ENCODE results near the gene TSPAN9. TPM values are rescaled to one million over a fixed set of nuclear protein-coding genes. Genes with fewer than 3 reads are reported as not detected.

TSPAN9 gene
- polyA plus RNA-seq, 1 of the 3 experiments (the other 2 are of a cell fraction): 34.9 TPM

- CTCF ChIA-PET: interaction anchor here (1.2 to 7.9 kb wide), 5 partner anchors 10 to 81 kb away, joined by 3 to 56 read pairs (median 22); no protein-coding TSS in a partner anchor
- H3K4me2 ChIP-seq: 0 out of 2 replicates have a peak overlapping the region, but pooled peaks have one; percentile 29
- DNase-seq: no peak
- peaks cover 16% of the 10 kb centered on the region for H3F3A ChIP-seq (replicated peaks; ENCODE audit: insufficient read depth)
- 87% methylated on average over 10 of the region's 12 CpGs for WGBS (ENCODE audit: low lambda C conversion rate)
- no peaks in the 10 kb centered on the region for H3K9me3 ChIP-seq
- no peaks in the 10 kb centered on the region for H3K9me2 ChIP-seq
- H3K79me2 ChIP-seq (ENCODE audit: insufficient read depth): no peaks in the 10 kb centered on the region
- H3K4me1 ChIP-seq (ENCODE audit: control insufficient read depth in 1 of 2, insufficient read depth in 2 of 2, low read depth in 1 of 2, low read length in 1 of 2): peaks cover 31 to 47% of the 10 kb centered on the region in 2 experiments
- peak in 1 of 2 experiments; percentile 6; a peak in 1 of 4 replicates for TF ChIP-seq EP300 (IDR thresholded peaks at IDR 0.05; ENCODE audit: borderline replicate concordance in 1 of 2, low read depth in 1 of 2, low read length in 1 of 2)
- no peak for TF ChIP-seq POLR2AphosphoS5 (IDR thresholded peaks at IDR 0.05; ENCODE audit: low read depth, low read length)
- peak; percentile 39; the same call in 1 of the 2 replicates for TF ChIP-seq TCF12 (IDR thresholded peaks at IDR 0.05)
- no peak for TF ChIP-seq FOXJ3 (CRISPR knock-in tag; IDR thresholded peaks at IDR 0.05)
- peak; percentile 48; the same call in 1 of the 2 replicates for TF ChIP-seq FOSL2 (IDR thresholded peaks at IDR 0.05; ENCODE audit: borderline replicate concordance, low read depth)
- 0 out of 2 replicates have a peak, but pooled peaks have one; percentile 11 for TF ChIP-seq PBX3 (IDR thresholded peaks at IDR 0.05)
- no peaks in the 10 kb centered on the region for H4K20me1 ChIP-seq (ENCODE audit: insufficient read depth)
- no peak overlapping the region for H2AFZ ChIP-seq (ENCODE audit: low read depth)
- H3K27ac ChIP-seq (ENCODE audit: low read depth in 2 of 2, low read length in 1 of 2): peak overlapping the region in 1 of 2 experiments; percentile 75; a peak in 2 of 4 replicates
- no peaks in the 10 kb centered on the region for H3K36me3 ChIP-seq (replicated peaks in 1 of 2; ENCODE audit: control insufficient read depth in 1 of 2, insufficient read depth in 2 of 2, low read length in 1 of 2)
- POLR2A ChIA-PET: interaction anchor here (1.0 to 1.2 kb wide), 2 partner anchors 10 to 12 kb away, joined by 3 to 4 read pairs; no protein-coding TSS in a partner anchor
- no peak overlapping the region for H3K4me3 ChIP-seq (ENCODE audit: low read depth in 2 of 2, low read length in 1 of 2)
- no peaks in the 10 kb centered on the region for H3K27me3 ChIP-seq (ENCODE audit: insufficient read depth)
- H3K9ac ChIP-seq: no peak overlapping the region
These were observed 139.8 kb downstream of the TSPAN9 start for GRCh38 chr12:3216726-3217682.

- H3K27ac ChIP-seq (ENCODE audit: low read depth in 2 of 2, low read length in 1 of 2): peak overlapping the region; percentile 75 to 86
- H3K9me2 ChIP-seq: no peaks in the 10 kb centered on the region
- no peak for TF ChIP-seq RCOR1 (IDR thresholded peaks at IDR 0.05; ENCODE audit: low read length)
- no peak for TF ChIP-seq RXRA (IDR thresholded peaks at IDR 0.05; ENCODE audit: borderline replicate concordance, low read depth)
- TF ChIP-seq FOSL2 (IDR thresholded peaks at IDR 0.05; ENCODE audit: borderline replicate concordance, low read depth): no peak
- TF ChIP-seq YY1 (IDR thresholded peaks at IDR 0.05; ENCODE audit: low read depth): no peak
- TF ChIP-seq RAD21 (IDR thresholded peaks at IDR 0.05; ENCODE audit: low read length): no peak
- TF ChIP-seq MXI1 (IDR thresholded peaks at IDR 0.05; ENCODE audit: low read depth, low read length): no peak
- TF ChIP-seq NFIC (IDR thresholded peaks at IDR 0.05; ENCODE audit: borderline replicate concordance): no peak
- no peak for TF ChIP-seq IRF3 (IDR thresholded peaks at IDR 0.05; ENCODE audit: low read depth, low read length)
- TF ChIP-seq SIN3A (IDR thresholded peaks at IDR 0.05; ENCODE audit: borderline replicate concordance, low read depth, low read length): no peak
- no peak for TF ChIP-seq SMC3 (IDR thresholded peaks at IDR 0.05; ENCODE audit: low read depth, low read length)
- TF ChIP-seq TAF1 (IDR thresholded peaks at IDR 0.05; ENCODE audit: borderline replicate concordance, low read depth, low read length): no peak
- TF ChIP-seq MEF2A (IDR thresholded peaks at IDR 0.05; ENCODE audit: borderline replicate concordance, low read depth): no peak
- TF ChIP-seq EP300 (IDR thresholded peaks at IDR 0.05; ENCODE audit: borderline replicate concordance in 1 of 2, low read depth in 1 of 2, low read length in 1 of 2): no peak
- no peak for TF ChIP-seq CTCF (IDR thresholded peaks at IDR 0.05)
- no peak for TF ChIP-seq CHD2 (IDR thresholded peaks at IDR 0.05; ENCODE audit: low read length, partially characterized antibody)
- H3K4me2 ChIP-seq: 0 out of 2 replicates have a peak overlapping the region, but pooled peaks have one; percentile 29
- peaks cover 16% of the 10 kb centered on the region for H3F3A ChIP-seq (replicated peaks; ENCODE audit: insufficient read depth)
- H3K27me3 ChIP-seq (ENCODE audit: insufficient read depth): no peaks in the 10 kb centered on the region
- H3K4me1 ChIP-seq (ENCODE audit: control insufficient read depth in 1 of 2, insufficient read depth in 2 of 2, low read depth in 1 of 2, low read length in 1 of 2): peaks cover 31 to 54% of the 10 kb centered on the region in 2 experiments
- H3K9ac ChIP-seq: no peak overlapping the region
- H3K4me3 ChIP-seq (ENCODE audit: low read depth in 2 of 2, low read length in 1 of 2): no peak overlapping the region
- no peaks in the 10 kb centered on the region for H3K9me3 ChIP-seq
- no peak for DNase-seq
- H4K20me1 ChIP-seq (ENCODE audit: insufficient read depth): no peaks in the 10 kb centered on the region
- POLR2A ChIA-PET: no interaction called here
- no peak overlapping the region for H2AFZ ChIP-seq (ENCODE audit: low read depth)
- H3K36me3 ChIP-seq (replicated peaks in 1 of 2; ENCODE audit: control insufficient read depth in 1 of 2, insufficient read depth in 2 of 2, low read length in 1 of 2): no peaks in the 10 kb centered on the region
- CTCF ChIA-PET: interaction anchor here (0.9 to 7.9 kb wide), 7 partner anchors 11 to 113 kb away, joined by 3 to 56 read pairs (median 5); no protein-coding TSS in a partner anchor
- no peaks in the 10 kb centered on the region for H3K79me2 ChIP-seq (ENCODE audit: insufficient read depth)
- 91% methylated on average over 4 of the region's 4 CpGs for WGBS (ENCODE audit: low lambda C conversion rate)
These were observed 140.5 kb downstream of the TSPAN9 start for GRCh38 chr12:3217683-3218079.

Measured in SK-N-SH (cell line).